PC-9 (cell line): ENCODE data around the gene LYZL2. TPM values are rescaled to one million over a fixed set of nuclear protein-coding genes. Genes with fewer than 3 reads are reported as not detected.

Experiments used
- BruUV-seq: library from RNA; stranded (reverse); fragments of 400-500 nt; replicated peaks from 2 replicates; lab custom pipeline; 2021; lab: Mats Ljungman, UMichigan
- CTCF ChIA-PET: fragments of 300-600 bp; sonication (Branson Sonifier 250); formaldehyde crosslinking; loops from one replicate; lab custom pipeline; 2022; ENCODE audit warnings: antibody characterized with exemption; lab: Charles Lee
- POLR2A ChIA-PET: fragments of 300-600 bp; sonication (Branson Sonifier 250); formaldehyde crosslinking; loops from one replicate; lab custom pipeline; 2022; ENCODE audit warnings: antibody characterized with exemption; ENCODE audit not compliant: unreplicated experiment; lab: Charles Lee
- DNase-seq, 2 experiments: peaks; one replicate each; pipeline versions ENCODE4 v3.0.0 to v3.0.0-alpha.2; 2015 to 2022; ENCODE audit warnings: mixed read lengths in 1 of 2
- H2AFZ ChIP-seq: fragments of 200-600 bp; sonication (generic); 2 replicates; pipeline ENCODE4 v1.8.1; 2017; ENCODE audit warnings: antibody characterized with exemption
- H3F3A ChIP-seq: fragments of 200-600 bp; sonication (generic); 2 replicates; pipeline ENCODE4 v1.8.1; 2017; ENCODE audit warnings: antibody characterized with exemption, mild to moderate bottlenecking, low read depth; ENCODE audit not compliant: insufficient read depth
- H3K27ac ChIP-seq: fragments of 200-600 bp; sonication (generic); 2 replicates; pipeline ENCODE4 v1.6.1; 2016; ENCODE audit warnings: mixed run types
- H3K27me3 ChIP-seq: fragments of 200-600 bp; sonication (generic); 2 replicates; pipeline ENCODE4 v1.6.1; 2016; ENCODE audit warnings: low read depth, mixed run types; ENCODE audit not compliant: insufficient read depth
- H3K36me3 ChIP-seq: fragments of 200-600 bp; sonication (generic); 2 replicates; pipeline ENCODE4 v1.6.1; 2016; ENCODE audit warnings: low read depth, mixed run types
- H3K4me1 ChIP-seq: fragments of 200-600 bp; sonication (generic); replicated peaks from 2 replicates; pipeline ENCODE4 v1.6.1; 2016; ENCODE audit warnings: mixed run types; ENCODE audit not compliant: insufficient read depth
- H3K4me2 ChIP-seq: fragments of 200-600 bp; sonication (generic); 2 replicates; pipeline ENCODE4 v1.6.1; 2017; ENCODE audit warnings: mixed run types
- H3K4me3 ChIP-seq: fragments of 200-600 bp; sonication (generic); 2 replicates; pipeline ENCODE4 v1.6.1; 2016; ENCODE audit warnings: mixed run types
- H3K79me2 ChIP-seq: fragments of 200-600 bp; sonication (generic); 2 replicates; pipeline ENCODE4 v1.6.1; 2017; ENCODE audit warnings: low read depth, mixed run types
- H3K9me2 ChIP-seq: fragments of 200-600 bp; sonication (generic); 2 replicates; pipeline ENCODE4 v1.8.1; 2017; ENCODE audit warnings: mild to moderate bottlenecking; ENCODE audit not compliant: insufficient read depth
- H3K9me3 ChIP-seq: fragments of 200-600 bp; sonication (generic); 2 replicates; pipeline ENCODE4 v1.8.1; 2016; ENCODE audit warnings: low read depth; ENCODE audit not compliant: insufficient read depth
- H4K20me1 ChIP-seq: fragments of 200-600 bp; sonication (generic); 2 replicates; pipeline ENCODE4 v1.8.1; 2017; ENCODE audit not compliant: insufficient read depth
- EZH2 ChIP-seq: fragments of 200-600 bp; sonication (generic); IDR thresholded peaks from 2 replicates; pipeline ENCODE4 v1.8.0; 2017; ENCODE audit warnings: antibody characterized with exemption, low read depth
- intact Hi-C: fragments of 100-400 bp; cut with micrococcal nuclease; formaldehyde crosslinking; loops from one replicate; pipeline ENCODE4 v1.10.0; 2022; ENCODE audit not compliant: unreplicated experiment
- total RNA-seq: library from RNA; stranded (reverse); gene quantifications from 2 replicates; pipeline ENCODE4 v1.2.3, GENCODE V29; 2021
- TF ChIP-seq, protein P1 (sequence below): fragments of 200-600 bp; sonication (generic); conservative IDR thresholded peaks from 2 replicates; pipeline ENCODE4 v1.6.1; 2017; ENCODE audit warnings: mixed run types, antibody characterized with exemption, mild to moderate bottlenecking, moderate library complexity

LYZL2 gene
- total RNA-seq, 1 experiment from 2014 or later: not detected

DNA sequence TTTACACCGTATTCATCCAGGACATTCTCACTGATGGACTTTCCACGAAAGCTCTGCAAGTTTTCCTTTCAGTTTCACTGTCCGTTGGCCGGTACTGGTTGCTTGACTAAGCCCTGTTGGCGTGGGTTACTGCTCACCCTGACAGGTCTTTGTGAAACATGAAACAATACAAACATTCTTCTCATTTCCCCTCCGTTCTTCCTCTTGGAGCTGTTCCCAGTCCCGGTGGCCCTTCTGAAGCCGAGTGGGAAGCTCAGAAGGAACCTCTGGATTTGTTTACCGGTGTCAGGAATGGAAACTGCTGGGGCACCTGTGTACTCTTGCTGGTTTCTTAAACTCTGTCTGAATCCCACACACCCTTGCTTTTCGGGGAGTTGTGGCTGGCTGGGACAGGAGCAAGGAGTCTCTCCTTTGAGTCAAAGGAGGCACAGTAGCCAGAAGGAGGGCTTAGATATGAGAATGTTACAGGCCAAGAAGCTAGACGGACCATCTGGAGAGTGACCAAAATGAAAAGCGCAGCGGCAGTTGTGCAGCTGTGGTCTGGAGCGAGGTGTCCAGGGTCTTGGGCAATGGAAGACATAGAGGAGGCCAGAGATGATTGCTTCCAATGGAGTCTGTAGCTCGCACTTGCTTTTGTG is 45.7 kb downstream of the LYZL2 start:
- Histone ChIP-seq H3K27me3 (no peaks in the 10 kb centered on the region), H3K36me3 (no peaks in the 10 kb centered on the region), H2AFZ (peak overlapping the region; percentile 12; the same call in 1 of the 2 replicates), H3K4me1 (peaks cover 15% of the 10 kb centered on the region), H3F3A (peaks cover 10% of the 10 kb centered on the region; the same call in 1 of the 2 replicates), H3K9me2 (no peaks in the 10 kb centered on the region), H3K79me2 (no peaks in the 10 kb centered on the region), H3K27ac (peak overlapping the region; percentile 75), H4K20me1 (no peaks in the 10 kb centered on the region), H3K9me3 (no peaks in the 10 kb centered on the region), H3K4me2 (peak overlapping the region; percentile 74), H3K4me3 (peak overlapping the region; percentile 52; the same call in 1 of the 2 replicates)
- ChIA-PET CTCF (interaction anchor here (0.5 to 1.6 kb wide), 4 partner anchors 56 to 152 kb away, joined by 4 to 7 read pairs (median 4); no protein-coding TSS in a partner anchor), POLR2A (interaction anchor here (0.6 to 0.8 kb wide), 5 partner anchors 153 to 769 kb away, joined by 3 to 5 read pairs (median 3); no protein-coding TSS in a partner anchor)
- DNase-seq: peak; percentile 74 to 83
- intact Hi-C loops: loop anchor here (2.0 to 5.0 kb wide), 2 partner anchors 52 to 191 kb away; no protein-coding TSS in a partner anchor
- BruUV-seq: no TSS peak
- no peak for TF ChIP-seq EZH2
- TF ChIP-seq, protein P1, sequence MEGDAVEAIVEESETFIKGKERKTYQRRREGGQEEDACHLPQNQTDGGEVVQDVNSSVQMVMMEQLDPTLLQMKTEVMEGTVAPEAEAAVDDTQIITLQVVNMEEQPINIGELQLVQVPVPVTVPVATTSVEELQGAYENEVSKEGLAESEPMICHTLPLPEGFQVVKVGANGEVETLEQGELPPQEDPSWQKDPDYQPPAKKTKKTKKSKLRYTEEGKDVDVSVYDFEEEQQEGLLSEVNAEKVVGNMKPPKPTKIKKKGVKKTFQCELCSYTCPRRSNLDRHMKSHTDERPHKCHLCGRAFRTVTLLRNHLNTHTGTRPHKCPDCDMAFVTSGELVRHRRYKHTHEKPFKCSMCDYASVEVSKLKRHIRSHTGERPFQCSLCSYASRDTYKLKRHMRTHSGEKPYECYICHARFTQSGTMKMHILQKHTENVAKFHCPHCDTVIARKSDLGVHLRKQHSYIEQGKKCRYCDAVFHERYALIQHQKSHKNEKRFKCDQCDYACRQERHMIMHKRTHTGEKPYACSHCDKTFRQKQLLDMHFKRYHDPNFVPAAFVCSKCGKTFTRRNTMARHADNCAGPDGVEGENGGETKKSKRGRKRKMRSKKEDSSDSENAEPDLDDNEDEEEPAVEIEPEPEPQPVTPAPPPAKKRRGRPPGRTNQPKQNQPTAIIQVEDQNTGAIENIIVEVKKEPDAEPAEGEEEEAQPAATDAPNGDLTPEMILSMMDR: no peak

DNA sequence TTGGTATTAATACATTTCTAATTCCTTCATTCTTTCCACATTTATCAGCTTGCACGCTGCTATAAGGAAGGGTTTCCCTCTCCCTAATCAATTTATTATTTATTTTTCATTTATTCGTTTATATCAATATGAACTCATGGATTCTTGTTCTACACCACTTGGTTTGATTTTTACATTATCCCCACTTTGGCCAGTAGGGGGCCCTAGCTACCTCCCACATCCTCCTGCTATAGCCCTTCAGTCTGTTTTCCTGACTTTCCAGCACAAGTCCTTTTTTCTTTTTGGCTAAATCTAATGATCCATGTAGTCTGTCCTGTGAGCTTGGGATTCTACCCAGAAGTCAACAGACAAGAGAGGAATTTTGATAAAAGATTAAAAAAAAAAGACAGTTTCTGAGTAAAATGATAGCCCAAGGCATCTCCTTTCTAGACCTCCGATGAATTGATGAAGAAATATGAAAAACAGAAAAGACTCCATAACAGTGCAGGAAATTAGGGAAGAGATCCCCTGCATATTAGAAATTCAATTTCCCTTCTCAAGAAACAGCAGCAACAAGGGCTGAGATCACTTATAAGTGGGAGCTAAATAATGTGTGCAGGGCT is 47.7 kb downstream of the LYZL2 start:
- Histone ChIP-seq H3K9me3 (no peaks in the 10 kb centered on the region), H2AFZ (no peak overlapping the region), H3F3A (peaks cover 10% of the 10 kb centered on the region; the same call in 1 of the 2 replicates), H3K27me3 (no peaks in the 10 kb centered on the region), H3K4me2 (no peak overlapping the region), H4K20me1 (no peaks in the 10 kb centered on the region), H3K36me3 (no peaks in the 10 kb centered on the region), H3K79me2 (no peaks in the 10 kb centered on the region), H3K27ac (no peak overlapping the region), H3K4me3 (no peak overlapping the region), H3K9me2 (no peaks in the 10 kb centered on the region), H3K4me1 (peaks cover 15% of the 10 kb centered on the region)
- TF ChIP-seq EZH2: no peak
- TF ChIP-seq, protein P1: peak; percentile 80
- BruUV-seq: no TSS peak
- intact Hi-C loops: loop anchor here (2.0 to 5.0 kb wide), 2 partner anchors 50 to 189 kb away; no protein-coding TSS in a partner anchor
- ChIA-PET CTCF (interaction anchor here (0.6 to 0.8 kb wide), 3 partner anchors 106 to 633 kb away, joined by 3 read pairs; no protein-coding TSS in a partner anchor), POLR2A (interaction anchor here (0.5 to 0.6 kb wide), 2 partner anchors 11 to 946 kb away, joined by 3 to 7 read pairs; no protein-coding TSS in a partner anchor)
- peak in 1 of 2 experiments; percentile 29 for DNase-seq

DNA sequence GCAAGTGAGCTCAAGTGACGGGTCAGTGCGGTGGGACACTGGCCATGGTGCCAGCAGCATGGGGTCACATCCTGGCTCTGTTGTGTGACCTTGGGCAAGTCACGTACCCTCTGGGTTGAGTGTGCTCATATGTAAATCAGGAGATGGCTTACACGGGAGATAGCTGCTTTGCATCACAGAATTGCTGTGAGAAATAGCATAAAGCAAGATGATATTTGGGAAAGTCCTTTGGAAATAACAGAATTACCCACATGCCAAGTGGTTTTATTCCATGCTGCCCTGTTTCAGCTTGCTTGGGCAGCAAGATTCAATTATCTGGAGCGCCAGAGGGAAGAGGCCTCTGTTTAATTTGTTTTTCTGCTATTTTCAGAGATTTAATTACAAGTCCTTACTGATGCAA is 48.9 kb downstream of the LYZL2 start:
- Histone ChIP-seq H2AFZ (no peak overlapping the region), H3K9me2 (no peaks in the 10 kb centered on the region), H3K36me3 (no peaks in the 10 kb centered on the region), H3K9me3 (no peaks in the 10 kb centered on the region), H3K4me1 (peaks cover 15% of the 10 kb centered on the region), H3K79me2 (no peaks in the 10 kb centered on the region), H4K20me1 (no peaks in the 10 kb centered on the region), H3F3A (peaks cover 10% of the 10 kb centered on the region; the same call in 1 of the 2 replicates), H3K27me3 (no peaks in the 10 kb centered on the region), H3K4me3 (no peak overlapping the region), H3K4me2 (no peak overlapping the region), H3K27ac (no peak overlapping the region)
- POLR2A ChIA-PET: no interaction called here
- intact Hi-C loops: loop anchor here (5.0 kb wide), 1 partner anchor 48 kb away; no protein-coding TSS in a partner anchor
- CTCF ChIA-PET: interaction anchor here (0.6 to 0.7 kb wide), 2 partner anchors 53 to 234 kb away, joined by 3 to 5 read pairs; no protein-coding TSS in a partner anchor
- BruUV-seq: no TSS peak
- no peak for DNase-seq
- no peak for TF ChIP-seq EZH2
- TF ChIP-seq, protein P1: no peak
